HFFc6 (cell line): ENCODE results near the gene XRCC5. TPM values are rescaled to one million over a fixed set of nuclear protein-coding genes. Genes with fewer than 3 reads are reported as not detected.
A peak's percentile ranks its signal among the peaks of the same experiment; 100 is the strongest.
"Not testable (repeated sequence)": the region's sequence is repeated elsewhere in the genome, so short reads cannot be mapped to it uniquely, and the experiment has no call there.

Source experiments
- DNase-seq: peaks from one replicate; pipeline ENCODE4 v3.0.0-alpha.2; 2018
- H3K27ac Mint-ChIP-seq: 2 replicates; pipeline ENCODE4 v1.8.0; 2020; ENCODE audit warnings: mild to moderate bottlenecking, mixed read lengths
- H3K27me3 Mint-ChIP-seq: 2 replicates; pipeline ENCODE4 v1.8.0; 2021; ENCODE audit warnings: mild to moderate bottlenecking, moderate library complexity, mixed read lengths; ENCODE audit not compliant: insufficient read depth
- H3K36me3 Mint-ChIP-seq: 2 replicates; pipeline ENCODE4 v1.8.0; 2021; ENCODE audit warnings: low read depth, mixed read lengths
- H3K4me1 Mint-ChIP-seq: 2 replicates; pipeline ENCODE4 v1.8.0; 2020; ENCODE audit warnings: low read depth, mixed read lengths
- H3K4me3 Mint-ChIP-seq: 2 replicates; pipeline ENCODE4 v1.8.0; 2020; ENCODE audit warnings: mild to moderate bottlenecking, moderate library complexity, mixed read lengths
- H3K9me3 Mint-ChIP-seq: 2 replicates; pipeline ENCODE4 v1.8.0; 2020; ENCODE audit warnings: mild to moderate bottlenecking, mixed read lengths
- total RNA-seq, 6 experiments: library from RNA; stranded (reverse); fragmentation: NEBNext Ultra II Directional; extraction: Animal tissue kit (Norgen Biotek cat#: 25700); gene quantifications; 2 replicates in 1 of 6; 3 replicates in 5 of 6; pipeline ENCODE4 v1.2.3, GENCODE V29; 2021
- TF ChIP-seq, protein P1 (sequence below): fragments of 200-600 bp; sonication (generic); IDR thresholded peaks from 2 replicates; pipeline ENCODE4 v1.5.0; 2021; ENCODE audit warnings: antibody characterized with exemption, mild to moderate bottlenecking

Gene XRCC5
- total RNA-seq, 6 experiments from 2014 or later = 291 to 372 (median 352) TPM

DNA sequence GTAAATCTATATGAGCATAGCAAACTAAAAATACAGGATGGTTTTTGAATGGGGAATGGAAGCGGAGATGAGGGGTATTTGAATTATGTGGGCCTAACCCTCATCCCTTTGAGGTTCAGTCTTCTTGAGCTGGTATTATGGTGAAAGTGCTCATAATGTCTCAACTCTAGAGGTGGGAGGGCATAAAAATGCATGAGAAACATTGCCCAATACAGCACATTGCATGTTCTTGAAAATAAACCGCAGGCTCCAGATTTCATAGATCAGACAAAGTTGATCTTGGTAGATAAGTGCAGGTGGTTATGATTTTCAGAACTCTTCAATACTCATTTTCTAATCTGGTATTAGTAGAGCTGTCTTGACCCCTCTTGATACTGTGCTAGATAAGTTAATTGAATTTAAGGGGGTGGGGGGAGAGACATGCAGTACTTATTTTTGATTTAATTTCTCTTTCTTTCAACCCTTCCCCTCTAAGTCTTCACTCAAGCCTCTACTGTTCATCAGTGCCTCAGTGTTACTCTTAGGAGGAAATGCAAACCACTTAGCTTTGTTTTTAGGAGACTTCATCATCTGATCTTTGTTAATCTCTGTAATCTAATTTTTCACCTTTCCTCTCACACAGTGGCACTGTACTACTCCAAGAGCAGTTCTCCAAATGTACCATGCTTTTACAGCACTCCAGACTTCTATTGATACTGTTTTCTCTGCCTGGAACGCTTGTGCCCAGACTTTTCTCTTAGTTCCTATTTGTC lies 22.2 kb downstream of the XRCC5 start:
- Mint-ChIP-seq H3K36me3 (peaks cover 48% of the 10 kb centered on the region), H3K4me3 (no peak overlapping the region), H3K4me1 (peaks cover 14% of the 10 kb centered on the region), H3K27ac (no peak overlapping the region), H3K27me3 (no peaks in the 10 kb centered on the region; the same call in 1 of the 2 replicates), H3K9me3 (no peaks in the 10 kb centered on the region)
- DNase-seq = no peak
- TF ChIP-seq, protein P1, sequence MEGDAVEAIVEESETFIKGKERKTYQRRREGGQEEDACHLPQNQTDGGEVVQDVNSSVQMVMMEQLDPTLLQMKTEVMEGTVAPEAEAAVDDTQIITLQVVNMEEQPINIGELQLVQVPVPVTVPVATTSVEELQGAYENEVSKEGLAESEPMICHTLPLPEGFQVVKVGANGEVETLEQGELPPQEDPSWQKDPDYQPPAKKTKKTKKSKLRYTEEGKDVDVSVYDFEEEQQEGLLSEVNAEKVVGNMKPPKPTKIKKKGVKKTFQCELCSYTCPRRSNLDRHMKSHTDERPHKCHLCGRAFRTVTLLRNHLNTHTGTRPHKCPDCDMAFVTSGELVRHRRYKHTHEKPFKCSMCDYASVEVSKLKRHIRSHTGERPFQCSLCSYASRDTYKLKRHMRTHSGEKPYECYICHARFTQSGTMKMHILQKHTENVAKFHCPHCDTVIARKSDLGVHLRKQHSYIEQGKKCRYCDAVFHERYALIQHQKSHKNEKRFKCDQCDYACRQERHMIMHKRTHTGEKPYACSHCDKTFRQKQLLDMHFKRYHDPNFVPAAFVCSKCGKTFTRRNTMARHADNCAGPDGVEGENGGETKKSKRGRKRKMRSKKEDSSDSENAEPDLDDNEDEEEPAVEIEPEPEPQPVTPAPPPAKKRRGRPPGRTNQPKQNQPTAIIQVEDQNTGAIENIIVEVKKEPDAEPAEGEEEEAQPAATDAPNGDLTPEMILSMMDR = no peak

DNA sequence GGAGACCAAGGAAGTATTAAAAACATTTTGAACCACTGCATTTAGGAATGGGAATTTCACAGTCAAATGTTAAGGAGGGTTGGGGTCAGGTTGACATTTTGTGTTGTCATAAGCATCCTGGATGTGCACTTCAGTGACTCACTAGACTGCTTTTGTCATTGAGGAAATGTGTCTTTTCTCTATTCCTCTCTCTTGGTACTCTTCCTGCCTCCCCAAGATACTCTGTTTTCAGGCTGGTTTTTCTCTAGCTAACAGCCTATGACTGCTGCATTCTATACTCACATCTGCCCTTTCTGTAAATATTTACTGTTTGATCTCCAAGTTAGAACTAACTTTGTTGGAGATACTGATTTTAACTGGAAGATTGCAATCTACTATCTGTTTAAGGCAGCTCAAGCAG lies 23.4 kb downstream of the XRCC5 start:
- Mint-ChIP-seq H3K4me3 (no peak overlapping the region), H3K9me3 (no peaks in the 10 kb centered on the region), H3K27me3 (no peaks in the 10 kb centered on the region; the same call in 1 of the 2 replicates), H3K36me3 (peaks cover 48% of the 10 kb centered on the region), H3K27ac (peak overlapping the region; percentile 12; the same call in 1 of the 2 replicates), H3K4me1 (peaks cover 10% of the 10 kb centered on the region)
- no peak for DNase-seq
- TF ChIP-seq, protein P1 = no peak

DNA sequence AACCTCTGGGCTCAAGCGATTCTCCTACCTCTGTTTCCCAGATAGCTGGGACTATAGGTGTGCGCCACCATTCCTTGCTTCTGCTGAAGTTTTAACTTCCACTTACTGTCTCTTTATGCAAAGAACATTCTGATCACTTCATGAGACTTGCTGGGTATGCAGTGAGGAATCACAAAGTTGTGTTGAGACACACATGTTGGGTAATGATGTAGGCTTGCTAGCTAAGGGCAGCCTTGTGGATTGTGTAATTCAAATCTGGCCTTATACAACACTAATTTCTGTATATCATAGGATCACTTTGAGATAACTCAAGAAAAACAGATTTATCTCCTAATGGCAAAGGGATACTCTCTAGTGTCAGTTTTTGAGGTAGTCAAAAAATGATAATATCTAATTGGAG lies 24.2 kb downstream of the XRCC5 start:
- peak overlapping the region; percentile 7; the same call in 1 of the 2 replicates for H3K27ac Mint-ChIP-seq
- H3K36me3 Mint-ChIP-seq = peaks cover 54% of the 10 kb centered on the region
- H3K9me3 Mint-ChIP-seq = no peaks in the 10 kb centered on the region
- H3K27me3 Mint-ChIP-seq = no peaks in the 10 kb centered on the region; the same call in 1 of the 2 replicates
- no peak for DNase-seq
- TF ChIP-seq, protein P1 = no peak
- H3K4me1 Mint-ChIP-seq = peaks cover 10% of the 10 kb centered on the region
- H3K4me3 Mint-ChIP-seq = no peak overlapping the region

DNA sequence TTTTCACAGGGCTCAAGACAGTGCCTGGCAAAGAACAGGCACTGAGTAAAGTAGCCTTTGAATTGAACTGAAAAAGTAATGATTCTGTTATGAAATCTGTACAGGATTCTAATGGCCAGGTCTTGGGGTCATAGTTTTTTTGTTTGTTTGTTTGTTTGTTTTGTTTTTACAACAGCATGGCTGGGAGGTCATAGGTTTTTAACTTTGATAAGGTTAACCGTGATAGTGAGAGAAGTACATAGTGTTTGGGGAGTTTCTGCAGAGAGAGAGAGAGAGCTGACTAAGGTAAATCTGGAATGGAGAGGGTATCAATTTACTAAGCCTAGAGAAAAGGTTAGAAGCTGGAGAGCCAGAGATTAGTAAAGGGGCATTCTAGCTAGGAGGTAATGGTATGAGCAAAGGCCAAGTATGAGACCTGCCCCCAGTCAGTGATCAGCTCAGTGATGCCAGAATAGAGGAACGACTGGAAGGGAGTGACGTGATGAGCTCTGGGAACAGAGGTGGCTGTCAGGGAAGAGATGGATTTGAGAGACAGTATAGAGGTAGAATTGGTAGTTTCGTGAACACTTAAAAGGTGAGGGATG lies 25.9 kb downstream of the XRCC5 start:
- peaks cover 10% of the 10 kb centered on the region for H3K4me1 Mint-ChIP-seq
- H3K27me3 Mint-ChIP-seq = no peaks in the 10 kb centered on the region; the same call in 1 of the 2 replicates
- no peak overlapping the region for H3K4me3 Mint-ChIP-seq
- TF ChIP-seq, protein P1 = no peak
- no peak for DNase-seq
- H3K27ac Mint-ChIP-seq = peak overlapping the region; percentile 43; the same call in 1 of the 2 replicates
- H3K9me3 Mint-ChIP-seq = no peaks in the 10 kb centered on the region
- peaks cover 62% of the 10 kb centered on the region for H3K36me3 Mint-ChIP-seq

DNA sequence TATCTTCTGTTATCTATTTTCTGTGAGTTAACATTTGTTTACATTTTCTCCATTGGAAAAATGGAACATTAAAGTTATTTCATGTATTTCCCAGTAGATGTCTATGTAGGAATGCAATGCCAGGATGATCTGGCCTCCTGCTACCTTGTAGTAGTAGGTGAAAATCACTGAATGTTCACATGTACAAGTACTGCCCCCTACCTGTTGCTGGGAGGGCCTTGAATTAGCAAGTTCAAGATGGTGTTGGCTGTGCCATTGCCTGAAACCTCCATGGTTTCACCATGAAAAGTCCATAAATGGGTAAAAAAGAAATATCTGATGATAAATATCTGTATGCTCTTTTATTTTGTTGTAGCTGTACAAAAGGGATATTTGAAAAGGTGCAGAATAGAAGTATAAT lies 30.7 kb downstream of the XRCC5 start:
- Mint-ChIP-seq H3K27me3 (no peaks in the 10 kb centered on the region; the same call in 1 of the 2 replicates), H3K36me3 (peaks cover 43% of the 10 kb centered on the region), H3K27ac (no peak overlapping the region), H3K9me3 (no peaks in the 10 kb centered on the region), H3K4me3 (no peak overlapping the region), H3K4me1 (peaks cover 16% of the 10 kb centered on the region)
- no peak for DNase-seq
- TF ChIP-seq, protein P1 = peak; percentile 64; the same call in 1 of the 2 replicates

DNA sequence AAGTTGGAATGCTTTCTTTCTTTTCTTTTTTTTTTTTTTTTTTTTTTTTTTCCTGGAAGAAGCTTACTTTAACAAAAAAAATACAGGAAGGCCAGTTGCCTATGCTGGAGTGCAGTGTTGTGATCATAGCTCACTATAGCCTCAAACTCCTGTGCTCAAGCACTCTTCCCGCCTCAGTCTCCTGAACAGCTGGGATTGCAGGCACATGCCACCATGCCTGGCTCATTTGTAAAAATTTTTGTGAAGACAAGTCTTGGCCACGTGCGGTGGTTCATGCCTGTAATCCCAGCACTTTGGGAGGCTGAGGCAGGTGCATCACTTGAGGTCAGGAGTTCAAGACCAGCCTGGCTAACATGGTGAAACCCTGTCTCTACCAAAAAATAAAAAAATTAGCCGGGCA lies 32.4 kb downstream of the XRCC5 start:
- not testable (repeated sequence) for H3K27me3 Mint-ChIP-seq, H3K4me3 Mint-ChIP-seq, DNase-seq, H3K9me3 Mint-ChIP-seq, H3K27ac Mint-ChIP-seq
- Mint-ChIP-seq H3K4me1 (peaks cover 17% of the 10 kb centered on the region), H3K36me3 (peaks cover 30% of the 10 kb centered on the region)
